GM12874 (cell line): Measurements from ENCODE around the gene CNIH4.

Source experiments
- TF ChIP-seq, protein P1 (sequence below): IDR thresholded peaks from 2 replicates; pipeline ENCODE4 v1.5.1; 2011; ENCODE audit warnings: low read depth, mild to moderate bottlenecking, control low read depth, low read length, moderate library complexity; ENCODE audit not compliant: insufficient read depth

Gene CNIH4

DNA sequence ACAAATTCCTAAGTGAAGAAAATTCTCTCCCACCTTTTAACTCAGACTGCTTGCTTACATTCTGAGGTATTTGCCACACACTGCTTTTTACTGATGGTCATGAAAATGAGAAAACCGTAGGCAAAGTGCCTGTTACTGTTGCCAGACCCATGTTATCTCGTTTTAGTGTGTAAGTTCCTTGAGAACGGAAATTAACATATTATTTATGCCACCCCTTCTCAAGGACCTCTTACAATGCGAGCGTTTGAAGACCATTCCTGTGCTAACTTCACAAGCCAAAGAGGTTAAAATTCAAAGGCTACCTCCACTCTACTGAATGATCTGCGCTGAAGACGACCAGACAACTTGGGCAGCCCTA is 27.2 kb upstream of the CNIH4 start:
- TF ChIP-seq, protein P1, sequence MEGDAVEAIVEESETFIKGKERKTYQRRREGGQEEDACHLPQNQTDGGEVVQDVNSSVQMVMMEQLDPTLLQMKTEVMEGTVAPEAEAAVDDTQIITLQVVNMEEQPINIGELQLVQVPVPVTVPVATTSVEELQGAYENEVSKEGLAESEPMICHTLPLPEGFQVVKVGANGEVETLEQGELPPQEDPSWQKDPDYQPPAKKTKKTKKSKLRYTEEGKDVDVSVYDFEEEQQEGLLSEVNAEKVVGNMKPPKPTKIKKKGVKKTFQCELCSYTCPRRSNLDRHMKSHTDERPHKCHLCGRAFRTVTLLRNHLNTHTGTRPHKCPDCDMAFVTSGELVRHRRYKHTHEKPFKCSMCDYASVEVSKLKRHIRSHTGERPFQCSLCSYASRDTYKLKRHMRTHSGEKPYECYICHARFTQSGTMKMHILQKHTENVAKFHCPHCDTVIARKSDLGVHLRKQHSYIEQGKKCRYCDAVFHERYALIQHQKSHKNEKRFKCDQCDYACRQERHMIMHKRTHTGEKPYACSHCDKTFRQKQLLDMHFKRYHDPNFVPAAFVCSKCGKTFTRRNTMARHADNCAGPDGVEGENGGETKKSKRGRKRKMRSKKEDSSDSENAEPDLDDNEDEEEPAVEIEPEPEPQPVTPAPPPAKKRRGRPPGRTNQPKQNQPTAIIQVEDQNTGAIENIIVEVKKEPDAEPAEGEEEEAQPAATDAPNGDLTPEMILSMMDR, result no peak

DNA sequence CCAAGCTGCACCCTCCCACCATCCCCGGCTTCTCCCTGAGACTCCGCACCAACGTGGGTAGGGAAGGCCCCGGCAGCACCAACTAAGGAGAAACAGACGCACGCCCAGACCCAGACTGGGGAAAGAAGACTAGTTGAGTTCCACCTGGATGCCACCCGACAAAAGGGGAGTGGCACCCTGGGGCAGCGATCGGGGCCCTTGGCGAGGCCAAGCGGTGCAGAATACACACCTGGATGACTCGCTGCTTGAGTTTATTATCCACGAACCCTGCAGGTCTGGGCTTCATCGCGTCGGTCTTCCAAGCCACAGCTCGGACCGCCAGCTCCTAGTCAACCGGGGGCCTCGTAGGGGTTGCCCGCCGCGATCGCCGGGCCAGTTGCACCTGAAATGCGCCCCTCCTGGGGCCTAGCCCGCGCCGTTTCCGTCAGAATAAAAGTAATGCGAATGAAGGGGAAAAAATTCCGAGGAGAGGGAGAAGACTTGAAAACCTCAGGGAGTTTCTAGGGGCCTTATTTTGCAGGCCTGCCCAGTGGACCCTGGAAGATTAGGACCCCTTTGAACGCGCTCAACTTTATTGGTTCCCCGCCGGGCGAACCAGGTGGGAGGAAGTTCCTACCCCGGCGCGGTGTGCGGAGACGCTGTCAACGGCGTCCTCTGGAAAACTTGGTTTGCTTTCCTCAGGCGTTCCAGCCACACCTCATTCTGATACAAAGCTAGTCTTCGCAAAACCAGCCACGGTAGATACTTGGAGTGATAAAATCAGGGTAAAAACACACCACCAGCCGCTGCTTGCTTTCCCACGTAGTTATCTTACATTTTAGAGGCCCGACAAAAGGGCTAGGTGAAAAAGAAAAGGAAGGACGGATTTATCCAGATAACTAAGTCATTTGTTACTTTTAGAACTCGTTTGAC is 26.6 kb upstream of the CNIH4 start, which contains the start of gene NVL:
Gene NVL (minus strand): TSS at position 331 of the 912 bp plus-strand sequence. CDS start 45 bp downstream, at position 286.
- TF ChIP-seq, protein P1, result no peak

DNA sequence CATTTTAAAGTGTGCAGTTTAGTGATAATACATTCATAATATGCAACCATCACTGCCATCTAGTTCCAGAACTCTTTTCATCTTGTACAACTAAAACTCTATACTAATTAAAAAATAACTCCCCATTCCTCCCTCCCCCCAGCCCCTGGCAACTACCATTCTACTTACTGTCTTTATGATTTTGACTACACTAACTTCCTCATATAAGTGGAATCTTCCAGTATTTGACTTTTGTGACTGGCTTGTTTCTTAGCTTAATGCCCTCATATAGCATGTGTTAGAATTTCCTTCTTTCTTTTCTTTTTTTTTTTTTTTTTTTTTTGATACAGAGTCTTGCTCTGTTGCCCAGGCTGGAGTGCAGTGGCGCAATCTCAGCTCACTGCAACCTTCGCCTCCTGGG is 25.4 kb upstream of the CNIH4 start:
- TF ChIP-seq, protein P1, result no peak

DNA sequence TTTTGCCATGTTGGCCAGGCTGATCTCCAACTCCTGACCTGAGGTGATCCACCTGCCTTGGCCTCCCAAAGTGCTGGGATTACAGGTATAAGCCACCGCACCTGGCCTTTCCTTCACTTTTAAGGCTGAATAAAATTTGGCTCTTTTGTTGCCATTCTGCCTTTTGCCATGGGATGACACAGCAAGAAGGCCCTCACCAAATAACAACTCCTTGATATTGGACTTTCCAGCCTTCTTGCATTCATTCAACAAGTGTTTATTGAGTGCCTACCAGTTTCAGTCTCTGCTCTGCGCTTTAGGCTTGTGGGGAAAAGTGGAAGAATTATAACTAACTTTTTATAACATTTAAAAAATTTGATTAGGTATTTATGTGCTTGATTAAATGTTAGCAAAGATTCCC is 24.9 kb upstream of the CNIH4 start:
- TF ChIP-seq, protein P1, result no peak

DNA sequence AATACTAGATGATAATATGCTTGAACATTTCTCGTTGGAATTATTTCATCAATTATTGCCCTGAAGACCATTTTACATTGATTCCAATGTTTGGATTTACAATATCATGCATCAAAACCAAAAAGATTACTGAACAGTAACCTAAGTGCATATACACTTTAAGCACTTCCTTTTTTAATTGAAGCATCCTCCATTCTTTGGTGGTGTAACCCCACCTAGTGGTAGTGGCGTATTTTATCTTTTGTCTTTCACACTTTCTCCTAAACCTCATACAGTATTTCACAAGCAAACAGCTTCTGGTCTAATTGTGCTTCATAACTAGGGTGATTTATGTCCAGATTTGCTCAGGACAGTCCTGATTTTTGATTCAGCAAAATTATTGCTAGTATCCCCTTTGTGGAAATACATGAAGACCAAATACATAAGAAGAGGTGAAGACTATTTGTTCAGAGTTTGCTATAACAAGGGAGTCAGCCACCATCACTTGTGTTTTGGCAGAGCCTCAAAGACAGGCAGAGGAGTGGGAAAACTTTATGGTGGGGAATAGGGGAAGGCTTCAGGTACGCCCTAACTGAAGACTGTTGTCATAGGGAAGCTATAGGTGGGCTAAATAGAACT is 23.3 kb upstream of the CNIH4 start:
- TF ChIP-seq, protein P1, result peak; percentile 47; the same call in 1 of the 2 replicates

DNA sequence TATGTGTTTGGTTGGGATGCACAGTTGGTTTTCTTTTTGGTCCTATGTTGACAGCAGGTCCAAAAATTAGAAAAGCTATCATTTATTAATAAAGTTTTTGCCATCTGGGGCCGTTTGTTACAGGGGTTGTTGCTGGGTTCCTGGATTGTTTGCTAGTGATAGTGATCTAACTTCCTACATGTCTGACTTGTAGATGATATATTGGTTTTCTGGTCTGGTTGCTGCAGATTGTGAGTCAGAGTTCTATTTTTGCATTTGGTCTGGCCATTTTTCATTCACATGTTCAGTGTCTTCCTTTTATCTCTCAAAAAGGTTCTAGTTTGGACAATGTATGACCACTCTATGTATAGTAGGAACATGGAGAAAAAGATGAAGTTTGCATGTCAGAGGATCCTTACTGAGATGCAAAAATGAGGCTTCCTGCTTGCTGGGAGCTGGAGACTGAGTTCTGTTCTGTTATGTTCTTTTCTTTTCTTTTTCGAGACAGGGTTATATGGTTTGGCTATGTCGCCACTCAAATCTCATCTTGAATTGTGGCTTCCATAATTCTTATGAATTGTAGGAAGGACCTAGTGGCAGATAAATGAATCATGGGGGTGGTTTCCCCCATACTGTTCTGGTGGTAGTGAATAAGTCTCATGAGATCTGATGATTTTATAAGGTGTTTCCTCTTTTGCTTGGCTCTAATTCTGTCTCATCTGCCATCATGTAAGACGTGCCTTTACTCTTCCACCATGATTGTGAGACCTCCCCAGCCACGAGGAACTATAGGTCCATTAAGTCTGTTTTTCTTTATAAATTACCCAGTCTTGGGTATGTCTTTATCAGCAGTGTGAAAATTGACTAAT is 22.5 kb upstream of the CNIH4 start:
- TF ChIP-seq, protein P1, result no peak
